K562 (cell line): Measurements from ENCODE around the gene ABR. TPM values are rescaled to one million over a fixed set of nuclear protein-coding genes. Genes with fewer than 3 reads are reported as not detected.

Source experiments
- ATAC-seq: fragments of 200-7000 bp; cut with Tn5 transposase; 3 replicates; pipeline ENCODE4 v1.9.1; 2020; ENCODE audit warnings: moderate library complexity
- BruUV-seq: library from RNA; stranded (reverse); fragments of 400-500 nt; replicated peaks from 2 replicates; lab custom pipeline; 2021; lab: Mats Ljungman, UMichigan
- CTCF ChIA-PET: fragments of 300-600 bp; formaldehyde crosslinking; extraction: SDS; loops from one replicate; lab custom pipeline; 2021; ENCODE audit warnings: low intra/inter-chr PET ratio; lab: Yijun Ruan, JAX
- POLR2A ChIA-PET: fragments of 300-600, 350-650 bp; sonication (Branson Sonifier 250); formaldehyde crosslinking; extraction: SDS; loops from one replicate; lab custom pipeline; 2021; ENCODE audit warnings: antibody characterized with exemption, inconsistent platforms; lab: Yijun Ruan, JAX
- DNase-seq, 4 experiments: peaks; one replicate each; pipeline versions ENCODE4 v3.0.0 to v3.0.0-alpha.2; 2011 to 2018; ENCODE audit warnings: low spot score in 3 of 4, mixed read lengths in 3 of 4; ENCODE audit errors: extremely low read depth in 1 of 4
- FAIRE-seq: peaks from 2 replicates; lab custom pipeline; 2011; peaks lifted over from hg19 to GRCh38; lab: Jason Lieb, UNC
- H2AFZ ChIP-seq: 2 replicates; pipeline ENCODE4 v1.6.0; 2011; ENCODE audit warnings: low read depth, low read length, control low read depth, inconsistent platforms
- H3K27ac ChIP-seq: fragments of 200-600 bp; 3 replicates; pipeline ENCODE4 v1.8.0; 2011; ENCODE audit warnings: low read depth, mild to moderate bottlenecking, control low read depth, inconsistent platforms, low read length, moderate library complexity, mixed read lengths; ENCODE audit errors: extremely low read depth
- H3K27me3 ChIP-seq, 2 experiments: fragments of 300-600 bp in 1 of 2; 2 replicates in 1 of 2; 3 replicates in 1 of 2; pipeline versions ENCODE4 v1.6.0 to v1.8.0; 2011; ENCODE audit warnings: inconsistent platforms in 2 of 2, low read length in 2 of 2, mild to moderate bottlenecking in 1 of 2, mixed read lengths in 1 of 2, moderate library complexity in 1 of 2; ENCODE audit not compliant: control insufficient read depth in 2 of 2, insufficient read depth in 2 of 2
- H3K36me3 ChIP-seq: fragments of 300-600 bp; 3 replicates; pipeline ENCODE4 v1.8.0; 2011; ENCODE audit warnings: mild to moderate bottlenecking, low read length, inconsistent platforms; ENCODE audit not compliant: control insufficient read depth, insufficient read depth
- H3K4me1 ChIP-seq, 2 experiments: fragments of 200-600 bp in 1 of 2; replicated peaks in 1 of 2; 2 replicates in 1 of 2; 3 replicates in 1 of 2; pipeline versions ENCODE4 v1.5.1 to v1.8.0; 2011; ENCODE audit warnings: inconsistent platforms in 2 of 2, low read length in 2 of 2, mild to moderate bottlenecking in 1 of 2, mixed read lengths in 1 of 2, moderate library complexity in 1 of 2; ENCODE audit not compliant: control insufficient read depth in 2 of 2, insufficient read depth in 2 of 2
- H3K4me2 ChIP-seq: 2 replicates; pipeline ENCODE4 v1.6.1; 2011; ENCODE audit warnings: low read length, control low read depth, inconsistent platforms, mixed read lengths; ENCODE audit not compliant: insufficient read depth
- H3K4me3 ChIP-seq: fragments of 200-600 bp; sonication (generic), shearing (Covaris generic); 2 replicates; pipeline ENCODE4 v1.5.1; 2016; ENCODE audit warnings: control low read depth, inconsistent platforms
- H3K79me2 ChIP-seq: fragments of 200-600 bp; 3 replicates; pipeline ENCODE4 v1.8.0; 2011; ENCODE audit warnings: low read length, inconsistent platforms; ENCODE audit not compliant: control insufficient read depth, insufficient read depth
- H3K9ac ChIP-seq, 2 experiments: 2 replicates each; pipeline versions ENCODE4 v1.6.0 to v1.6.1; 2011; ENCODE audit warnings: low read depth in 2 of 2, low read length in 2 of 2, control low read depth in 1 of 2, inconsistent platforms in 1 of 2, mild to moderate bottlenecking in 1 of 2, mixed read lengths in 1 of 2; ENCODE audit not compliant: insufficient read depth in 1 of 2
- H3K9me1 ChIP-seq: one replicate; pipeline ENCODE4 v1.6.0; 2011; ENCODE audit warnings: inconsistent platforms, mild to moderate bottlenecking, low read length, moderate library complexity; ENCODE audit not compliant: control insufficient read depth, insufficient read depth
- H3K9me3 ChIP-seq: replicated peaks from 2 replicates; pipeline ENCODE4 v1.5.1; 2011; ENCODE audit warnings: low read depth, low read length, inconsistent platforms; ENCODE audit not compliant: control insufficient read depth, insufficient read depth
- H4K20me1 ChIP-seq: replicated peaks from 2 replicates; pipeline ENCODE4 v1.6.1; 2011; ENCODE audit warnings: low read length, inconsistent platforms, mixed read lengths; ENCODE audit not compliant: control insufficient read depth, insufficient read depth
- CC2D1A ChIP-seq: fragments of 450-650 bp; IDR thresholded peaks from 2 replicates; pipeline ENCODE4 v1.6.1; 2017; ENCODE audit warnings: mild to moderate bottlenecking
- MIER1 ChIP-seq: fragments of 450-650 bp; IDR thresholded peaks from 2 replicates; pipeline ENCODE4 v1.6.1; 2016; ENCODE audit warnings: antibody characterized with exemption, mild to moderate bottlenecking, low read depth
- RB1 ChIP-seq: fragments of 450-650 bp; IDR thresholded peaks from 2 replicates; pipeline ENCODE4 v1.6.1; 2017; ENCODE audit warnings: low read depth, mild to moderate bottlenecking
- RBM22 ChIP-seq: fragments of 200-400 bp; formaldehyde crosslinking; IDR thresholded peaks from 2 replicates; pipeline ENCODE4 v1.6.1; 2018; ENCODE audit warnings: low read length, low read depth; ENCODE audit not compliant: poor library complexity, severe bottlenecking
- RCOR1 ChIP-seq, 2 experiments: IDR thresholded peaks; 2 replicates each; pipeline ENCODE4 v1.6.1; 2012; ENCODE audit warnings: low read depth in 2 of 2, low read length in 2 of 2, borderline replicate concordance in 1 of 2, improper control_type of control experiment in 1 of 2
- WGBS: fragments of 100-300 bp; shearing (Covaris generic); methylation state at CpG from one replicate; pipeline ENCODE4 v1.1.6; 2016; ENCODE audit warnings: low coverage, mixed read lengths; ENCODE audit not compliant: insufficient coverage; ENCODE audit errors: missing lambda C conversion rate; 5-methylcytosine and 5-hydroxymethylcytosine counted together
- in situ Hi-C: fragments of 300-500 bp; cut with MboI; formaldehyde crosslinking; loops from 4 replicates; pipeline ENCODE4 v1.15.0; 2018; ENCODE audit warnings: inconsistent platforms, mixed read lengths
- intact Hi-C: fragments of 100-400 bp; cut with micrococcal nuclease; formaldehyde crosslinking; loops from 2 replicates; pipeline ENCODE4 v1.14.2; 2022
- polyA plus RNA-seq, 8 experiments: library from polyadenylated mRNA; depleted of rRNA in 4 of 8; stranded (reverse) in 5 of 8; unstranded in 3 of 8; fragments of >200 nt; fragmentation: Nextera tagmentation in 2 of 8; fragmentation: Illumina TruSeq in 1 of 8; extraction: Ambion mirVana in 2 of 8; extraction: Trizol in 1 of 8; gene quantifications; 2 replicates each; pipeline versions ENCODE4 v1.2.1 to v1.2.3, GENCODE V29; 2011 to 2014; ENCODE audit warnings: inconsistent platforms in 1 of 8, missing spikeins in 1 of 8
- total RNA-seq, 7 experiments: library from RNA; depleted of rRNA in 6 of 7; stranded (reverse); fragments of >200 nt in 6 of 7; fragmentation: Illumina TruSeq in 2 of 7; extraction: Trizol in 2 of 7; gene quantifications; 2 replicates each; pipeline versions ENCODE4 v1.2.1 to v1.2.3, GENCODE V29; 2011 to 2021; ENCODE audit warnings: low replicate concordance in 1 of 7
- TF ChIP-seq, protein P1 (sequence below), 3 experiments: IDR thresholded peaks in 2 of 3; conservative IDR thresholded peaks in 1 of 3; 2 replicates each; pipeline ENCODE4 v1.5.1; 2011 to 2012; ENCODE audit warnings: low read length in 3 of 3, mild to moderate bottlenecking in 3 of 3, control low read depth in 2 of 3, improper control_type of control experiment in 1 of 3, inconsistent platforms in 1 of 3, low read depth in 1 of 3, mixed read lengths in 1 of 3, moderate library complexity in 1 of 3; ENCODE audit not compliant: insufficient read depth in 2 of 3
- TF ChIP-seq, protein P2 (sequence below): sonication (generic); formaldehyde crosslinking; IDR thresholded peaks from 2 replicates; pipeline ENCODE4 v1.8.0; 2022; ENCODE audit warnings: missing genetic modification reagents, mild to moderate bottlenecking, moderate library complexity, borderline replicate concordance

The ABR gene
- total and polyA plus RNA-seq, 9 of the 15 experiments (the other 6 are each of a cell fraction or from before 2014, with no cell fraction given): 0.07 to 1.6 (median 0.37) TPM; not detected in 1

DNA sequence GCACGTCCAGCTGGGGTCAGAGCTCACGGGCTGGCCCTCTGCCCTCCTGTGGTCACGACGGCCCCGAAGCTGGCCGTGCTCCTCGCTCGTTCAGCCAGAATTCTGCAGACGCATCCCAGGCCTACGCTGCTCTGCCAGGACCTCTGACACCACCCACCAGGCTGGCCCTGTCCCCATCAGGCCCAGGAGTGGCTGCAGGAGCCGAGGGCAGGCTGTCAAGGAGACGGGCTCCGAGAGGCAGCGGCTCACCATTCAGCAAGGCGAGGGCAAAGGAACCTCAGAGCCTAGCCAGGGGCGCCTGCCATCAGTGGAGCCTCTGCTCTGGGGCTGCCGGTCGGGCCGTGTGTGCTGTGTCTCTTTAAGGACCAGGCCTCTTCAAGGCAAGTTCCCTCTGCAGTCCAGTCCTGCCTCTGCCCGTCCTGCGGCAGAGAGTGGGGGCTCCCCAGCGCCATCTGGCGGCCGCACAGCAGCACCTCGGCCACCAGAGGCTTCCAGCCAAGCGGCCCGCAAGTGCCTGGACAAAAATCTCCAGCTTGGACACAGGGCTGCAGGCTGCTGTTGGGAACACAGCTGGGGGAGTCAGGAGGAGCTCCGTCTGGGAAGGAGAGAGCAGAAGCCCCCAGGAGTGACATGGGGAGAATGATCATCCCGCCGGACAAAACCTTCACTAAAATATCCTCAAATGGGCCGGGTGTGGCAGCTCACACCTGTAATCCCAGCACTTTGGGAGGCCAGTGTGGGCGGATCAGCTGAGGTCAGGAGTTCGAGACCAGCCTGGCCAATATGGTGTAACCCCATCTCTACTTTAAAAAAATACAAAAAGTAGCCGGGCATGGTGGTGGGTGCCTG, 7.4 kb upstream of the ABR start:
- Histone ChIP-seq H3K9me3 (no peaks in the 10 kb centered on the region), H3K27ac (no peak overlapping the region), H3K4me2 (no peak overlapping the region), H3K4me3 (no peak overlapping the region), H3K36me3 (no peaks in the 10 kb centered on the region), H4K20me1 (0 out of 2 replicates have a peak, but pooled peaks cover 4% of the 10 kb centered on the region), H3K27me3 (peaks cover 11 to 67% of the 10 kb centered on the region in 2 experiments; a peak in 3 of 5 replicates), H3K9me1 (no peaks in the 10 kb centered on the region), H2AFZ (no peak overlapping the region), H3K4me1 (peaks cover 0 to 10% of the 10 kb centered on the region in 2 experiments; a peak in 2 of 5 replicates), H3K9ac (no peak overlapping the region), H3K79me2 (no peaks in the 10 kb centered on the region)
- FAIRE-seq: peak; percentile 6
- ChIA-PET POLR2A (interaction anchor here (0.6 to 1.0 kb wide), 3 partner anchors 45 to 248 kb away, joined by 3 read pairs; no protein-coding TSS in a partner anchor), CTCF (interaction anchor here (2.3 kb wide), 1 partner anchor 64 kb away, joined by 13 read pairs; no protein-coding TSS in a partner anchor)
- no TSS peak for BruUV-seq
- ATAC-seq: peak; percentile 100
- 6% methylated on average over 21 of the region's 34 CpGs for WGBS
- intact Hi-C loops: loop anchor here (2.0 kb wide), 1 partner anchor 64 kb away; no protein-coding TSS in a partner anchor
- DNase-seq: peak; percentile 71 to 74 (median 73)
- in situ Hi-C loops: no loop called here
- TF ChIP-seq, protein P1, sequence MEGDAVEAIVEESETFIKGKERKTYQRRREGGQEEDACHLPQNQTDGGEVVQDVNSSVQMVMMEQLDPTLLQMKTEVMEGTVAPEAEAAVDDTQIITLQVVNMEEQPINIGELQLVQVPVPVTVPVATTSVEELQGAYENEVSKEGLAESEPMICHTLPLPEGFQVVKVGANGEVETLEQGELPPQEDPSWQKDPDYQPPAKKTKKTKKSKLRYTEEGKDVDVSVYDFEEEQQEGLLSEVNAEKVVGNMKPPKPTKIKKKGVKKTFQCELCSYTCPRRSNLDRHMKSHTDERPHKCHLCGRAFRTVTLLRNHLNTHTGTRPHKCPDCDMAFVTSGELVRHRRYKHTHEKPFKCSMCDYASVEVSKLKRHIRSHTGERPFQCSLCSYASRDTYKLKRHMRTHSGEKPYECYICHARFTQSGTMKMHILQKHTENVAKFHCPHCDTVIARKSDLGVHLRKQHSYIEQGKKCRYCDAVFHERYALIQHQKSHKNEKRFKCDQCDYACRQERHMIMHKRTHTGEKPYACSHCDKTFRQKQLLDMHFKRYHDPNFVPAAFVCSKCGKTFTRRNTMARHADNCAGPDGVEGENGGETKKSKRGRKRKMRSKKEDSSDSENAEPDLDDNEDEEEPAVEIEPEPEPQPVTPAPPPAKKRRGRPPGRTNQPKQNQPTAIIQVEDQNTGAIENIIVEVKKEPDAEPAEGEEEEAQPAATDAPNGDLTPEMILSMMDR (IDR thresholded peaks at IDR 0.05 in 2 of 3, conservative IDR thresholded peaks at IDR 0.05 in 1 of 3; ENCODE audit: insufficient read depth in 2 of 3, low read depth in 1 of 3, low read length in 3 of 3): peak; percentile 84 to 93 (median 86)
- TF ChIP-seq RB1 (peak; percentile 41; the same call in 1 of the 2 replicates), CC2D1A (peak; percentile 86), MIER1 (no peak), RBM22 (no peak), RCOR1 (IDR thresholded peaks at IDR 0.05; ENCODE audit: borderline replicate concordance in 1 of 2, low read depth in 2 of 2, low read length in 2 of 2) (0 out of 4 replicates have a peak, but pooled peaks of 1 of the 2 experiments have one; percentile 27)
- TF ChIP-seq, protein P2, sequence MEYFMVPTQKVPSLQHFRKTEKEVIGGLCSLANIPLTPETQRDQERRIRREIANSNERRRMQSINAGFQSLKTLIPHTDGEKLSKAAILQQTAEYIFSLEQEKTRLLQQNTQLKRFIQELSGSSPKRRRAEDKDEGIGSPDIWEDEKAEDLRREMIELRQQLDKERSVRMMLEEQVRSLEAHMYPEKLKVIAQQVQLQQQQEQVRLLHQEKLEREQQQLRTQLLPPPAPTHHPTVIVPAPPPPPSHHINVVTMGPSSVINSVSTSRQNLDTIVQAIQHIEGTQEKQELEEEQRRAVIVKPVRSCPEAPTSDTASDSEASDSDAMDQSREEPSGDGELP (CRISPR knock-in tag): peak; percentile 49; the same call in 1 of the 2 replicates
